ENCODE data around the gene RAB41. TPM values are rescaled to one million over a fixed set of nuclear protein-coding genes. Genes with fewer than 3 reads are reported as not detected.

The RAB41 gene
- total RNA-seq, 1 experiment from 2014 or later = not detected

- no peak overlapping the region for H3K4me3 ChIP-seq (ENCODE audit: low read depth in 2 of 2, low read length in 2 of 2)
- intact Hi-C loops (cut with micrococcal nuclease; ENCODE audit: unreplicated experiment) (no loop called here), in situ Hi-C loops (cut with HindIII; ENCODE audit: low pct_unique_long_range_greater_than_20kb, low sequenced_read_pairs) (no loop called here)
- H3K9me3 ChIP-seq (ENCODE audit: control insufficient read depth, insufficient read depth, low read depth, low read length) = no peaks in the 10 kb centered on the region
- BruUV-seq (replicated peaks) = no TSS peak
- no peaks in the 10 kb centered on the region; the same call in 1 of the 2 replicates for H3K36me3 ChIP-seq (ENCODE audit: control insufficient read depth, insufficient read depth, low read length)
- no peaks in the 10 kb centered on the region for H3K27me3 ChIP-seq (ENCODE audit: control insufficient read depth, insufficient read depth, low read length)
- ATAC-seq (no peak), DNase-seq (ENCODE audit: low read depth, low spot score) (no peak)
- ChIA-PET POLR2A (no interaction called here), CTCF (no interaction called here)
- TF ChIP-seq SIN3A (IDR thresholded peaks at IDR 0.05; ENCODE audit: borderline replicate concordance, insufficient read depth, low read depth, low read length) = no peak
- no peak for TF ChIP-seq CTCF (IDR thresholded peaks at IDR 0.05)
- no peak for TF ChIP-seq POLR2AphosphoS5 (IDR thresholded peaks at IDR 0.05; ENCODE audit: low read depth, low read length)
- no peak for TF ChIP-seq TCF7L2 (IDR thresholded peaks at IDR 0.05; ENCODE audit: low read depth, low read length)
- no peak for TF ChIP-seq REST (IDR thresholded peaks at IDR 0.05; ENCODE audit: insufficient read depth in 1 of 2, low read depth in 2 of 2, low read length in 1 of 2)
- no peaks in the 10 kb centered on the region for H3K4me1 ChIP-seq (ENCODE audit: control insufficient read depth, insufficient read depth, low read length)
- H3K27ac ChIP-seq (ENCODE audit: low read length) = no peak overlapping the region; the same call in 1 of the 2 replicates
Observed at GRCh38 chrX:70324326-70324725, 42.4 kb downstream of the RAB41 start.

- no TSS peak for BruUV-seq (replicated peaks)
- peaks cover 12% of the 10 kb centered on the region; the same call in 1 of the 2 replicates for H3K36me3 ChIP-seq (ENCODE audit: control insufficient read depth, insufficient read depth, low read length)
- TF ChIP-seq TCF7L2 (IDR thresholded peaks at IDR 0.05; ENCODE audit: low read depth, low read length) (no peak), REST (IDR thresholded peaks at IDR 0.05; ENCODE audit: insufficient read depth in 1 of 2, low read depth in 2 of 2, low read length in 1 of 2) (no peak), POLR2AphosphoS5 (IDR thresholded peaks at IDR 0.05; ENCODE audit: low read depth, low read length) (no peak), CTCF (IDR thresholded peaks at IDR 0.05) (no peak), SIN3A (IDR thresholded peaks at IDR 0.05; ENCODE audit: borderline replicate concordance, insufficient read depth, low read depth, low read length) (no peak)
- H3K4me1 ChIP-seq (ENCODE audit: control insufficient read depth, insufficient read depth, low read length) = no peaks in the 10 kb centered on the region
- no peaks in the 10 kb centered on the region for H3K9me3 ChIP-seq (ENCODE audit: control insufficient read depth, insufficient read depth, low read depth, low read length)
- intact Hi-C loops (cut with micrococcal nuclease; ENCODE audit: unreplicated experiment) = no loop called here
- in situ Hi-C loops (cut with HindIII; ENCODE audit: low pct_unique_long_range_greater_than_20kb, low sequenced_read_pairs) = no loop called here
- H3K4me3 ChIP-seq (ENCODE audit: low read depth in 2 of 2, low read length in 2 of 2) = no peak overlapping the region
- DNase-seq (ENCODE audit: low read depth, low spot score) = no peak
- ATAC-seq = no peak
- H3K27me3 ChIP-seq (ENCODE audit: control insufficient read depth, insufficient read depth, low read length) = no peaks in the 10 kb centered on the region
- H3K27ac ChIP-seq (ENCODE audit: low read length) = no peak overlapping the region
- ChIA-PET CTCF (no interaction called here), POLR2A (no interaction called here)
Observed at GRCh38 chrX:70331161-70331560, 49.2 kb downstream of the RAB41 start.

All from Panc1 (cell line).